ENCODE results near the gene TMEM126B.

The TMEM126B gene

DNA sequence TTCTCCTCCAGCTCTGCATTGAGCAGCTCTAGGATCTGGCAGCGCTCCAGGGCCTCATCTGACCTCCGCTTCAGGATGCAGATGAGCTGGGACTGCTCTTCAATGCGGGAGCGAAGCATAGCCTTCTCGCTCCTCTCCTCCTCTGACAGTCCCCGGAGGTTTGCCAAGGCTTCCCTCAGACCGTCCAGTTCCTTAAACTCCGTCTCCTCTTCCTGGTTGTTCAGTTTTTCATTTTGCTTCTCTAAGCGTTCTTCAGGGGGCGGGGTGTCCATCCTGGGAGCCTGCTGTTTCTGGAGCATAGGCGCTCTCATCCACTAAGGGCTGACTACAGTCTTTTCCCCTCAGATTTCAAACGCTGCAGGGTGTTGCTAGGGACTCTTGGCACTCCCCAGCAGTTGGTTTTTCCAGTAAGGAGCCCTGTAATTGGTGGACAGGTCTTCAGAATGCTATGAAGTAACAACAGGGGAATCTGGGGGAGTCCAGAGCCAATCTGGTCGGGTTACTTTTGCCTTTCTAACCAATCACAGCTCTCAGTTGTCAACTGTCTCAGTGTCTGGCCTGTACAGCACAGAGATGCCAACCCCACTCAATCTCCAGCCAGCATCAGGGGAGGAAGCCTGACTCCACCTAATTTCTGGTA is 57.5 kb downstream of the TMEM126B start, which contains the start of gene CCDC89:
CCDC89 (minus strand) TSS at position 376 of the 640 bp plus-strand sequence; CDS start at position 311, 65 bp downstream.
- peak; percentile 99 for DNase-seq

Measured in HCEC 1CT (cell line).